ENCODE data around the gene CEP97.
A peak's percentile ranks its signal among the peaks of the same experiment; 100 is the strongest.
"Not testable (repeated sequence)": the region's sequence is repeated elsewhere in the genome, so short reads cannot be mapped to it uniquely, and the experiment has no call there.

The CEP97 gene

GRCh38 chr3:101701696-101702634 lies 22.4 kb upstream of the CEP97 start:
- no peak for DNase-seq (ENCODE audit: low spot score)

GRCh38 chr3:101702726-101703125 lies 21.7 kb upstream of the CEP97 start:
- no peak for DNase-seq (ENCODE audit: low spot score)

DNA sequence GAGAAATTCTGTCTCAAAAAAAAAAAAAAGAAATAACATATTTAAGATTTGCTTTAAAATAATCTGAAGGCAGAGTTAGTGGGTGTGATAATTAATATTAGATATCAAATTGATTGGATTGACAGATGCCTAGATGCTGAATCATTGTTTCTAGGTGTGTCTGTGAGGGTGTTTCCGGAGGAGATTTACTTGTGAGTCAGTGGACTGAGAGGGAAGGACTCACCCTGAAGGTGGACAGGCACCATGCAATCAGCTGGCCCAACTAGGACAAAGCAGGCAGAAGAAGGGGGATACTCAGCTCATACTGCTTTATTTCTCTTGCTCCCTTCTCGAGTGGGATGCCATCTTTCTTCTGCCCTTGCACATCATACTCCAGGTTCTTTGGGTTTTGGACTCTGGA lies 21.2 kb upstream of the CEP97 start:
- no peak for DNase-seq (ENCODE audit: low spot score)

- not testable (repeated sequence) for DNase-seq (ENCODE audit: low spot score)
Measured at GRCh38 chr3:101704639-101705038, 19.8 kb upstream of the CEP97 start.

DNA sequence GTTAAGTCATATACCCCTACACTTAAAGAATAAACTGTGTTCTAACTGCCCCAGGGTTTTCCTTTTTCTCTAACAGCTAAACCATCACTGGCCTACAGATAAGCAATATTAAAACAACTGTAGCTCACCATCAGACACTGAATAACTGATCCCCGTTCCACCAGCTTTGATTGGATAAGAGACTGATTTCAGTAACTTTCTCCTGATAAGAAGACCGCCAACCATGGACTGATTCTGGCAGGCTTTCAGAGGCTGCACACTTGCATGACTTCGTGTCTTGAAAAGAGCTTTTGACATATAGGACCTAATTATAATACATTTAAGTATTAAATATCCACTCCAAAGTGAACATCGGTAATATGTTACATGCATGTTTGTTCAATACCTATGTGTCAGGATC lies 15.3 kb upstream of the CEP97 start:
- DNase-seq (ENCODE audit: low spot score) = no peak

DNA sequence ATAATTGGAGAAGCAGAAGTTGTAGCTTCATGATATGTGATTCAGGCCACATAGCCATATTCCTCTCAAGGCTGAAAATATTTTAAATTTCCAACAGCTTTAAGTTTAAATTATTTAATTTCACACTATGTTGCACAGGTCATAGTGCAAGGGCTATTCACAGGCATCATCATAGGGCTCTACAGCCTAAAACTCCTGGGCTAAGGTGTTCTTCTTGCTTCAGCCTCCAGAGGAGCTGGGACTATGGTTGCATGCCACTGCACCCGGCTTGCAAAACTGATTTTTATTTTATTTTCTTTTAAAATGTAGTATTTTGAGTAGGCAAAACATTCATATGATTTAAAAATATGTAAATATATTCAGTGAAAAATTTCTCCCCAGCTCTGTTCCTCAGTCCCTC lies 6.0 kb upstream of the CEP97 start:
- DNase-seq (ENCODE audit: low spot score) = no peak

GRCh38 chr3:101719604-101720185 lies 4.7 kb upstream of the CEP97 start:
- no peak for DNase-seq (ENCODE audit: low spot score)

GRCh38 chr3:101720851-101721840 lies 3.3 kb upstream of the CEP97 start:
- DNase-seq (ENCODE audit: low spot score) = peak; percentile 34

DNA sequence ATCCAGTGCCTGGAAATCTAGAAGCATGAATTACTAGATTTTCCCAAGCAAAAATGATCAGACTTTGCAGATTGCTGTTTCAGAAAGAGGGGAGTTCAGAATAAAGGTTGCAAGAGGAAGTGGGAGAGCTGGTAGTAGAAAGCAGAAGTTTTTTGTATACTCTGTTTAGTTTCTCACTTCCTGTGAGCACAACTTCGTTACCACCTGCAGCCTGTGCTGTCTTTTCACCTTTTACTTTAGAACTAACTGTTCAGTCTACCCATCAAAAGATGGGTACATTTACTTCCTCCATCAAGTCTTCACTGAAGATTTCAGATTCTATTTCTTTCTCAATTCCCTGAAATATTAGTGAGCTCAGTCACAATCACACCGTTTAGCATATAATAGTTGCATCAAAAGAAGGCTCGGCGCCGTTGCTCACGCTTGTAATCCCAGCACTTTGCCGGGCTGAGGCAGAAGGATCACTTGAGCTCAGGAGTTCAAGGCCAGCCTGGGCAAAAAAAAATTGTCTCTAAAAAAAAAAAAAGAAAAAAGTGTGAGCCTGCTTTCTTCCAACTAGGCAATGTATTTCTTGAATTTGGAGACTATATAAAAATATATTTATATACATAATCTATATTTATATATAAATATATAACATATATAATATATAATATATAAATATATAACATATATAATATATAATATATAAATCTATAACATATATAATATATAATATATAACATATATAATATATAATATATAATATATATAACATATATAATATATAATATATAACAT lies 1.8 kb upstream of the CEP97 start:
- DNase-seq (ENCODE audit: low spot score) = peak; percentile 90

DNA sequence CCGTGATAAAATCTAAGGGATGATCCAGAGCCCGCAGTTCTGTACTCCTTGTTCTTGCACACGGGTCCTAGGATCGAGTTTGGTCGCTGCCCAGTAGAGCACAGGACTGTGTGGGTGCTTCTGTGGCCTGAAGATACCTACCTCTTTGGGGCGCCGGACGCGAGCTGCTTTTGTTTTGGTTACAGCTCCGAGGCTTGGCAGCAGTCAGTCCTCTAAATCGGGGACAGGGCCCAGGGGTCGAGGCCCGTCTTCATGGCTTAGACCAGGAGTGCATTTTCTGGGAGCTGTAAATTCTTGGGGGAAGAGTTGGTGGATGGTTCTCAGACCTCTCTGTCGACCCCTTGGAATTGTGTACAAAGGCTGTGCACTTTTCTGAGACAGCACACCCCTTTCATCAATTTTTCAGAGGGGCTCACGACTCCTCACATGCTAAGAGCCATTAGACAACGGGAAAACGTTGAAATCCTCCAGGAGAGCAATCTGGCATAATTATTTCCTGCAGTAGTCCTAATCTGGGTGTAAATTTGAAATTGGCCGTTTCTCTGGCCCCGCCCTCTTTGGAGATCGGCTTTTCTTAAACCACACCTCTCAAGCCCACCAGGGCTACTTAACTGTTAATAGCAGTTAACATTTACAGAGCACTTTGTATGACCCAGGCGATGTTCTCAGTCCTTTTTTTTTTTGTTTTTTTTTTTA lies 928 bp downstream of the CEP97 start:
- DNase-seq (ENCODE audit: low spot score) = peak; percentile 74

DNA sequence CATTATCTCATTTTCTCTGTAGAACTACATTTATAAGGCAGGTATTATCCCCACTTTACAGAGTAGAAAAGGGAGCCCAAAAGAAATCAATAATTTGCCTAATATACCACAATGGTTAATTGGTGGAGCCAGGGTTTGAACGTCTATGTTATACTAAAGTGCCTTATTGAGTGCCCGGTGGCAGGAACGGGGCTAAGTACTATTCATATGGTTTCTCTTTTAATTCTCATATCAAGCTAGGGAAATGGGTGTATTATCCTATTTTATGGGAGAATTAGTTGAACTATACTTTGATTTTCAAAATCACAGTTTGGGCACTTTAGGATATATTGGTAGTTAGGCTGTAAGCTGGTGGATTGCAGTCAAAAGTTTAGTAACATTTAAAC lies 1.5 kb downstream of the CEP97 start:
- DNase-seq (ENCODE audit: low spot score) = no peak

GRCh38 chr3:101729586-101729985 lies 5.2 kb downstream of the CEP97 start:
- no peak for DNase-seq (ENCODE audit: low spot score)

DNA sequence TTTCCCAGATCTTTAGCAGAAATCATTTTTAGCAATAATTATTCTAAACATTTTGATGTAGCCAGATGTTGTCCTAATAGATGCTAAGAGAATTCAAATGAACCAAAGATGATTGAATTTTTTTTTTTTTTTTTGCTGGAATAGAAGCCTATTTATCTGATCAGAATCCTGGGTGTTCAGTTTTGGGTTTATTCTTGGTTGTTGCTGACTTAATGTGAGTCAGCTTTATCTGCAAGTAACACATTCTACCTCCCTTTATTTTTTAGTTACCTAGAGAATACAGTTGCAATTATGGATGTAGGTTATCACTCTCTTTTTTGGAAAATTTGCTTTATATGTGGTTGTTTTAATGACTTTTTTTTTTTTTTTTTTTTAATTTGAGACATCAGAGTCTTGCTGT lies 6.4 kb downstream of the CEP97 start:
- no peak for DNase-seq (ENCODE audit: low spot score)

GRCh38 chr3:101732240-101732641 lies 7.8 kb downstream of the CEP97 start:
- no peak for DNase-seq (ENCODE audit: low spot score)

- no peak for DNase-seq (ENCODE audit: low spot score)
Measured at GRCh38 chr3:101735833-101736232, 11.4 kb downstream of the CEP97 start.

GRCh38 chr3:101741914-101742313 lies 17.5 kb downstream of the CEP97 start:
- not testable (repeated sequence) for DNase-seq (ENCODE audit: low spot score)

- DNase-seq (ENCODE audit: low spot score) = no peak
Measured at GRCh38 chr3:101744811-101745210, 20.4 kb downstream of the CEP97 start.

- not testable (repeated sequence) for DNase-seq (ENCODE audit: low spot score)
Measured at GRCh38 chr3:101745934-101746333, 21.5 kb downstream of the CEP97 start.

GRCh38 chr3:101753386-101754113 lies 29.1 kb downstream of the CEP97 start:
- DNase-seq (ENCODE audit: low spot score) = not testable (repeated sequence)

DNA sequence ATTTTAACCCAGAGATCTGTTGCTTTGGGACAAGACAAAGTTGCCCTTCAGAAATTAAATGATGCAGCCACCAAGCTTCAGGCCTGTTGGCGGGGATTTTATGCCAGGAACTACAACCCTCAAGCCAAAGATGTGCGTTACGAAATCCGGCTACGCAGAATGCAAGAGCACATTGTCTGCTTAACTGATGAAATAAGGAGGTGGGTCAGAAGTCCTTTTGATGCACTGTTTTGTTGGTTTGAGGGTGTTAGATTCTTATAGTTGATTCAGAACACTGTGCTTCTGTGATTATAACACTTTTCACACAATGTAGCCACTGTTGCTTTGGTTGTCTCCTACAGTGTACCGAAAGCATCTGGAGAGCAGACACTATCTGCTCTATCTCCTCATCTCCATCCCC lies 33.8 kb downstream of the CEP97 start:
- DNase-seq (ENCODE audit: low spot score) = no peak
